ENCODE data around the gene NOS1. TPM values are rescaled to one million over a fixed set of nuclear protein-coding genes. Genes with fewer than 3 reads are reported as not detected.

Gene NOS1
- total and polyA plus RNA-seq, 2 of the 8 experiments (the other 6 are each of a cell fraction or from before 2014, with no cell fraction given), result 1.5 to 2.0 TPM

- Histone ChIP-seq H2BK120ac (replicated peaks; ENCODE audit: low read depth, low read length) (no peak overlapping the region), H4K91ac (replicated peaks; ENCODE audit: insufficient read length, low read length) (no peak overlapping the region), H4K5ac (ENCODE audit: insufficient read length, low read depth, low read length) (no peak overlapping the region), H3K4ac (replicated peaks; ENCODE audit: insufficient read length, low read depth, low read length) (no peak overlapping the region), H3K79me2 (ENCODE audit: control insufficient read depth in 1 of 2, insufficient read depth in 2 of 2, low read length in 2 of 2) (no peaks in the 10 kb centered on the region), H2BK5ac (ENCODE audit: low read depth, low read length) (no peak overlapping the region), H2BK12ac (ENCODE audit: low read depth, low read length) (no peak overlapping the region), H4K20me1 (replicated peaks in 1 of 2; ENCODE audit: control insufficient read depth in 1 of 2, insufficient read depth in 2 of 2, low read length in 2 of 2) (no peaks in the 10 kb centered on the region), H3K36me3 (ENCODE audit: control insufficient read depth in 2 of 4, insufficient read depth in 4 of 4, low read length in 3 of 4) (no peaks in the 10 kb centered on the region), H2BK20ac (ENCODE audit: low read length) (no peak overlapping the region), H3K9ac (replicated peaks in 1 of 4; ENCODE audit: extremely low read depth in 1 of 4, low read depth in 3 of 4, low read length in 3 of 4) (no peak overlapping the region), H3K4me3 (ENCODE audit: extremely low read depth in 1 of 4, insufficient read depth in 2 of 4, low read depth in 3 of 4, low read length in 4 of 4) (no peak overlapping the region), H3K27ac (ENCODE audit: low read depth, low read length) (no peak overlapping the region), H3K79me1 (ENCODE audit: low read depth, low read length) (no peaks in the 10 kb centered on the region), H3K9me3 (ENCODE audit: insufficient read depth in 2 of 2, low read depth in 1 of 2, low read length in 1 of 2) (no peaks in the 10 kb centered on the region), H3K4me2 (ENCODE audit: insufficient read depth in 1 of 2, low read depth in 2 of 2, low read length in 2 of 2) (no peak overlapping the region), H2AFZ (ENCODE audit: low read length) (no peak overlapping the region), H3K56ac (replicated peaks; ENCODE audit: insufficient read length, low read depth, low read length) (no peak overlapping the region), H2BK15ac (ENCODE audit: low read length) (no peak overlapping the region), H3K18ac (ENCODE audit: extremely low read depth, low read length) (no peak overlapping the region), H3K23me2 (ENCODE audit: low read depth, low read length) (peaks cover 6% of the 10 kb centered on the region; the same call in 1 of the 2 replicates), H3K4me1 (replicated peaks in 1 of 4; ENCODE audit: control insufficient read depth in 3 of 4, insufficient read depth in 4 of 4, low read length in 3 of 4) (peaks cover 0 to 11% (median 4%) of the 10 kb centered on the region in 4 experiments; a peak in 5 of 7 replicates), H2AK5ac (ENCODE audit: low read depth, low read length) (no peak overlapping the region), H3K14ac (ENCODE audit: insufficient read length) (no peak overlapping the region), H3K23ac (ENCODE audit: insufficient read length) (no peak overlapping the region), H4K8ac (ENCODE audit: extremely low read depth, insufficient read depth, low read length) (no peak overlapping the region), H3K27me3 (replicated peaks in 1 of 4; ENCODE audit: control insufficient read depth in 3 of 4, extremely low read depth in 1 of 4, insufficient read depth in 3 of 4, low read length in 3 of 4) (no peaks in the 10 kb centered on the region)
- CTCF ChIA-PET (ENCODE audit: partially characterized antibody), result interaction anchor here (1.4 kb wide), 1 partner anchor 42 kb away, joined by 4 read pairs; no protein-coding TSS in a partner anchor
- POLR2A ChIA-PET (ENCODE audit: partially characterized antibody), result no interaction called here
- FAIRE-seq (no peak), DNase-seq (ENCODE audit: low read depth in 1 of 2, low spot score in 2 of 2) (no peak)
- TF ChIP-seq RNF2 (IDR thresholded peaks at IDR 0.05; ENCODE audit: borderline replicate concordance, low read depth, low read length, missing control alignments, poor library complexity, severe bottlenecking) (no peak), FOSL1 (IDR thresholded peaks at IDR 0.05; ENCODE audit: insufficient read depth, low read depth, low read length) (no peak), SAP30 (IDR thresholded peaks at IDR 0.05; ENCODE audit: insufficient read depth, insufficient replicate concordance, low read length) (no peak), ASH2L (IDR thresholded peaks at IDR 0.05; ENCODE audit: low read length) (no peak), EP300 (IDR thresholded peaks at IDR 0.05; ENCODE audit: borderline replicate concordance in 1 of 2, low read depth in 2 of 2, low read length in 2 of 2) (no peak), SUZ12 (IDR thresholded peaks at IDR 0.05; ENCODE audit: low read length) (no peak), SRF (IDR thresholded peaks at IDR 0.05; ENCODE audit: low read depth, low read length) (no peak), BRCA1 (IDR thresholded peaks at IDR 0.05; ENCODE audit: low read depth, low read length) (no peak), ATF2 (IDR thresholded peaks at IDR 0.05; ENCODE audit: low read length) (no peak), JUND (IDR thresholded peaks at IDR 0.05; ENCODE audit: low read length) (no peak), RBBP5 (IDR thresholded peaks at IDR 0.05; ENCODE audit: borderline replicate concordance, low read depth, low read length) (no peak), TAF1 (IDR thresholded peaks at IDR 0.05; ENCODE audit: low read depth, low read length) (no peak), YY1 (IDR thresholded peaks at IDR 0.05; ENCODE audit: low read depth, low read length) (no peak)
Measured at GRCh38 chr12:117409286-117409685, 47.9 kb upstream of the NOS1 start.

All from H1 (cell line).